ENCODE measurements around the gene DLGAP1. TPM values are rescaled to one million over a fixed set of nuclear protein-coding genes. Genes with fewer than 3 reads are reported as not detected.

The DLGAP1 gene
- total RNA-seq, 1 experiment from 2014 or later = not detected

GRCh38 chr18:4406856-4407255 lies 48.3 kb downstream of the DLGAP1 start:
- H3K4me1 Mint-ChIP-seq (ENCODE audit: insufficient read depth, unreplicated experiment) = no peaks in the 10 kb centered on the region

GRCh38 chr18:4405965-4406364 lies 49.1 kb downstream of the DLGAP1 start:
- H3K27ac Mint-ChIP-seq (ENCODE audit: low read depth, unreplicated experiment) = no peak overlapping the region
- DNase-seq (ENCODE audit: unreplicated experiment) = no peak
- no peak for TF ChIP-seq CTCF (IDR thresholded peaks at IDR 0.05; ENCODE audit: unreplicated experiment)
- peaks cover 14% of the 10 kb centered on the region for H3K9me3 Mint-ChIP-seq (ENCODE audit: unreplicated experiment)
- H3K27me3 Mint-ChIP-seq (ENCODE audit: insufficient read depth, unreplicated experiment) = no peaks in the 10 kb centered on the region
- POLR2A ChIA-PET = no interaction called here
- H3K4me1 Mint-ChIP-seq (ENCODE audit: insufficient read depth, unreplicated experiment) = no peaks in the 10 kb centered on the region
- no peaks in the 10 kb centered on the region for H3K36me3 Mint-ChIP-seq (ENCODE audit: insufficient read depth, unreplicated experiment)
- CTCF ChIA-PET = no interaction called here
- no peak overlapping the region for H3K4me3 Mint-ChIP-seq (ENCODE audit: unreplicated experiment)
- intact Hi-C loops (cut with micrococcal nuclease) = no loop called here
- no TSS peak for BruUV-seq (replicated peaks)

More at GRCh38 chr18:4406856-4407255, 48.3 kb downstream of the DLGAP1 start:
- ChIA-PET POLR2A (no interaction called here), CTCF (interaction anchor here (0.6 kb wide), 1 partner anchor 666 kb away, joined by 3 read pairs; no protein-coding TSS in a partner anchor)
- DNase-seq (ENCODE audit: unreplicated experiment) = no peak
- no TSS peak for BruUV-seq (replicated peaks)
- intact Hi-C loops (cut with micrococcal nuclease) = no loop called here
- H3K27me3 Mint-ChIP-seq (ENCODE audit: insufficient read depth, unreplicated experiment) = no peaks in the 10 kb centered on the region
- TF ChIP-seq CTCF (IDR thresholded peaks at IDR 0.05; ENCODE audit: unreplicated experiment) = no peak
- no peak overlapping the region for H3K27ac Mint-ChIP-seq (ENCODE audit: low read depth, unreplicated experiment)
- no peaks in the 10 kb centered on the region for H3K36me3 Mint-ChIP-seq (ENCODE audit: insufficient read depth, unreplicated experiment)
- peaks cover 14% of the 10 kb centered on the region for H3K9me3 Mint-ChIP-seq (ENCODE audit: unreplicated experiment)
- no peak overlapping the region for H3K4me3 Mint-ChIP-seq (ENCODE audit: unreplicated experiment)

- Mint-ChIP-seq H3K36me3 (ENCODE audit: insufficient read depth, unreplicated experiment) (no peaks in the 10 kb centered on the region), H3K27me3 (ENCODE audit: insufficient read depth, unreplicated experiment) (no peaks in the 10 kb centered on the region), H3K27ac (ENCODE audit: low read depth, unreplicated experiment) (no peak overlapping the region), H3K4me1 (ENCODE audit: insufficient read depth, unreplicated experiment) (no peaks in the 10 kb centered on the region), H3K4me3 (ENCODE audit: unreplicated experiment) (no peak overlapping the region), H3K9me3 (ENCODE audit: unreplicated experiment) (peaks cover 7% of the 10 kb centered on the region)
- no peak for DNase-seq (ENCODE audit: unreplicated experiment)
- no peak for TF ChIP-seq CTCF (IDR thresholded peaks at IDR 0.05; ENCODE audit: unreplicated experiment)
- BruUV-seq (replicated peaks) = no TSS peak
- ChIA-PET POLR2A (no interaction called here), CTCF (no interaction called here)
- intact Hi-C loops (cut with micrococcal nuclease) = no loop called here
Measured at GRCh38 chr18:4403836-4404235, 51.3 kb downstream of the DLGAP1 start.

- H3K36me3 Mint-ChIP-seq (ENCODE audit: insufficient read depth, unreplicated experiment) = no peaks in the 10 kb centered on the region
- no peak overlapping the region for H3K4me3 Mint-ChIP-seq (ENCODE audit: unreplicated experiment)
- no peaks in the 10 kb centered on the region for H3K9me3 Mint-ChIP-seq (ENCODE audit: unreplicated experiment)
- TF ChIP-seq CTCF (IDR thresholded peaks at IDR 0.05; ENCODE audit: unreplicated experiment) = no peak
- no peaks in the 10 kb centered on the region for H3K27me3 Mint-ChIP-seq (ENCODE audit: insufficient read depth, unreplicated experiment)
- ChIA-PET POLR2A (no interaction called here), CTCF (no interaction called here)
- no TSS peak for BruUV-seq (replicated peaks)
- H3K27ac Mint-ChIP-seq (ENCODE audit: low read depth, unreplicated experiment) = no peak overlapping the region
- H3K4me1 Mint-ChIP-seq (ENCODE audit: insufficient read depth, unreplicated experiment) = no peaks in the 10 kb centered on the region
- no peak for DNase-seq (ENCODE audit: unreplicated experiment)
- intact Hi-C loops (cut with micrococcal nuclease) = no loop called here
Measured at GRCh38 chr18:4400911-4401310, 54.2 kb downstream of the DLGAP1 start.
